Measurements from ENCODE around the gene MAB21L3.

DNA sequence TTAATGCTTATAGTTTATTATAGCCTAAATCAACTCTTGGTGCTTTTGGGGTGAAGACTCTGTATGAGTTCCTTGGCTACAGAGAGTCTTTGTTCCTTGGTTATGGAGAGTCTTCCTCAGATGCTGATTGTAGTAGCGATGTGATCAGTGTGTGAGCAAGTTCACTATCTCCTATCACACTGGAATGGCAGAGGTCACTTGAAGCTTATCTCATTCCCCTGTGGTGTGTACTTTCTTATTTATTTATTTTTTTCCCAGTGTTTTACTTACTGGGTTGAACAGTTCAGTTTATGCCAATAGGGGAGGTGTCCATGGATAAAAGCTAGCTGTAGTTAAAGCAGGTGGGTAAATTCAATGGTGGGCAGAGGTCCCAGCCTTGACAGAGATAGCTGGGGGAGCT lies 20.1 kb upstream of the MAB21L3 start:
- TF ChIP-seq POLR2AphosphoS5 (IDR thresholded peaks at IDR 0.05; ENCODE audit: low read depth, low read length) (no peak), POLR2A (IDR thresholded peaks at IDR 0.05; ENCODE audit: low read depth, low read length) (no peak), TAF1 (IDR thresholded peaks at IDR 0.05; ENCODE audit: low read depth, low read length) (no peak)
